ENCODE measurements around the gene ARL1. TPM values are rescaled to one million over a fixed set of nuclear protein-coding genes. Genes with fewer than 3 reads are reported as not detected.

Gene ARL1
- total and polyA plus RNA-seq, 9 of the 15 experiments (the other 6 are each of a cell fraction or from before 2014, with no cell fraction given): 53.0 to 127 (median 68.6) TPM

- TF ChIP-seq ZFP91 (CRISPR knock-in tag; IDR thresholded peaks at IDR 0.05) (no peak), ZNF263 (CRISPR knock-in tag; IDR thresholded peaks at IDR 0.05; ENCODE audit: borderline replicate concordance) (no peak), STAT5A (IDR thresholded peaks at IDR 0.05; ENCODE audit: borderline replicate concordance, low read length) (no peak), ZNF766 (CRISPR knock-in tag; conservative IDR thresholded peaks at IDR 0.05) (no peak), TFAP4 (CRISPR knock-in tag; IDR thresholded peaks at IDR 0.05; ENCODE audit: borderline replicate concordance) (no peak)
Measured at GRCh38 chr12:101372431-101372830, 35.1 kb downstream of the ARL1 start (continued).

DNA sequence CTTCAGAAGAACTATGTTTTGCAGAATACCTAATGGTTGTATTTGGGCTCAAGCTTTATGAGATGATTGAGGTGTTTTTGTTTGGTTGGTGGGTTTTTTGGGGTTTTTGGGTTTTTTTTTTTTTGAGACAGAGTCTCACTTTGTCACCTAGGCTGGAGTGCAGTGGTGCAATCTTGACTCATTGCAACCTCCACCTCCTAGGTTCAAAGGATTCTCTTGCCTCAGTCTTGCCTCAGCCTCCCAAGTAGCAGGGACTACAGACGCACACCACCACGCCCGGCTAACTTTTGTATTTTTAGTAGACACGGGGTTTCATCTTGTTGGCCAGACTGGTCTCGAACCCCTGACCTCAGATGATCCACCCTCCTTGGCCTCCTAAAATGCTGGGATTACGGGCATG lies 39.6 kb downstream of the ARL1 start:
- H3K36me3 ChIP-seq (ENCODE audit: control insufficient read depth, insufficient read depth, low read length): peaks cover 91% of the 10 kb centered on the region
- FAIRE-seq: no peak
- TF ChIP-seq NFATC3 (IDR thresholded peaks at IDR 0.05): no peak
- TF ChIP-seq HNRNPH1 (optimal IDR thresholded peaks at IDR 0.05; ENCODE audit: low read depth, low read length): no peak
- TF ChIP-seq, protein P1, sequence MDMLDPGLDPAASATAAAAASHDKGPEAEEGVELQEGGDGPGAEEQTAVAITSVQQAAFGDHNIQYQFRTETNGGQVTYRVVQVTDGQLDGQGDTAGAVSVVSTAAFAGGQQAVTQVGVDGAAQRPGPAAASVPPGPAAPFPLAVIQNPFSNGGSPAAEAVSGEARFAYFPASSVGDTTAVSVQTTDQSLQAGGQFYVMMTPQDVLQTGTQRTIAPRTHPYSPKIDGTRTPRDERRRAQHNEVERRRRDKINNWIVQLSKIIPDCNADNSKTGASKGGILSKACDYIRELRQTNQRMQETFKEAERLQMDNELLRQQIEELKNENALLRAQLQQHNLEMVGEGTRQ (CRISPR knock-in tag; IDR thresholded peaks at IDR 0.05): no peak
- TF ChIP-seq UBTF (IDR thresholded peaks at IDR 0.05; ENCODE audit: borderline replicate concordance in 1 of 2, low read depth in 2 of 2, low read length in 2 of 2): no peak
- no peak for TF ChIP-seq MCM5 (IDR thresholded peaks at IDR 0.05; ENCODE audit: low read depth)
- no peak for TF ChIP-seq ESRRB (CRISPR knock-in tag; IDR thresholded peaks at IDR 0.05; ENCODE audit: borderline replicate concordance)
- no peak for TF ChIP-seq POLR3G (IDR thresholded peaks at IDR 0.05; ENCODE audit: extremely low read depth, insufficient read length, insufficient replicate concordance)
- TF ChIP-seq IFI16 (CRISPR knock-in tag; IDR thresholded peaks at IDR 0.05): no peak
- no peak for TF ChIP-seq ZNF41 (CRISPR knock-in tag; conservative IDR thresholded peaks at IDR 0.05)

More for the DNA sequence above, 39.6 kb downstream of the ARL1 start:
- ChIA-PET CTCF (ENCODE audit: low intra/inter-chr PET ratio) (no interaction called here), POLR2A (interaction anchor here (0.7 to 1.0 kb wide), 2 partner anchors 11 to 631 kb away, joined by 4 to 5 read pairs; no protein-coding TSS in a partner anchor)
- Histone ChIP-seq H3K4me3 (no peak overlapping the region), H3K9me3 (replicated peaks; ENCODE audit: control insufficient read depth, insufficient read depth, low read depth, low read length) (no peaks in the 10 kb centered on the region), H3K27ac (ENCODE audit: extremely low read depth, low read depth, low read length) (no peak overlapping the region), H3K79me2 (ENCODE audit: control insufficient read depth, insufficient read depth, low read length) (no peaks in the 10 kb centered on the region), H3K4me2 (ENCODE audit: insufficient read depth, low read length) (no peak overlapping the region), H3K27me3 (ENCODE audit: control insufficient read depth in 2 of 2, insufficient read depth in 2 of 2, low read length in 2 of 2) (no peaks in the 10 kb centered on the region), H2AFZ (ENCODE audit: low read depth, low read length) (no peak overlapping the region), H3K9me1 (ENCODE audit: control insufficient read depth, insufficient read depth, low read length) (no peaks in the 10 kb centered on the region), H3K4me1 (replicated peaks in 1 of 2; ENCODE audit: control insufficient read depth in 2 of 2, insufficient read depth in 2 of 2, low read length in 2 of 2) (no peaks in the 10 kb centered on the region), H4K20me1 (replicated peaks; ENCODE audit: control insufficient read depth, insufficient read depth, low read length) (no peaks in the 10 kb centered on the region), H3K9ac (ENCODE audit: insufficient read depth in 1 of 2, low read depth in 2 of 2, low read length in 2 of 2) (no peak overlapping the region)
- no TSS peak for BruUV-seq (replicated peaks)
- in situ Hi-C loops (cut with MboI) (no loop called here), intact Hi-C loops (cut with micrococcal nuclease) (no loop called here)
- WGBS (ENCODE audit: insufficient coverage, low coverage, missing lambda C conversion rate): 90% methylated on average over 6 of the region's 6 CpGs
- ATAC-seq: no peak
- DNase-seq (ENCODE audit: extremely low read depth in 1 of 4, low spot score in 3 of 4): no peak

All from K562 (cell line).